Brain pericyte (primary cell): ENCODE results near the gene KRTAP5-8.
"Not testable (repeated sequence)": the region's sequence is repeated elsewhere in the genome, so short reads cannot be mapped to it uniquely, and the experiment has no call there.

ENCODE experiments used
- DNase-seq: peaks from one replicate; pipeline ENCODE4 v3.0.0-alpha.2; 2012; ENCODE audit warnings: low read depth, low spot score

KRTAP5-8 gene

GRCh38 chr11:71537977-71538665 is at the start of gene KRTAP5-8:
TSS of gene KRTAP5-8 (plus strand) at chr11:71538025. CDS start at chr11:71538056, 31 bp downstream.
- not testable (repeated sequence) for DNase-seq

DNA sequence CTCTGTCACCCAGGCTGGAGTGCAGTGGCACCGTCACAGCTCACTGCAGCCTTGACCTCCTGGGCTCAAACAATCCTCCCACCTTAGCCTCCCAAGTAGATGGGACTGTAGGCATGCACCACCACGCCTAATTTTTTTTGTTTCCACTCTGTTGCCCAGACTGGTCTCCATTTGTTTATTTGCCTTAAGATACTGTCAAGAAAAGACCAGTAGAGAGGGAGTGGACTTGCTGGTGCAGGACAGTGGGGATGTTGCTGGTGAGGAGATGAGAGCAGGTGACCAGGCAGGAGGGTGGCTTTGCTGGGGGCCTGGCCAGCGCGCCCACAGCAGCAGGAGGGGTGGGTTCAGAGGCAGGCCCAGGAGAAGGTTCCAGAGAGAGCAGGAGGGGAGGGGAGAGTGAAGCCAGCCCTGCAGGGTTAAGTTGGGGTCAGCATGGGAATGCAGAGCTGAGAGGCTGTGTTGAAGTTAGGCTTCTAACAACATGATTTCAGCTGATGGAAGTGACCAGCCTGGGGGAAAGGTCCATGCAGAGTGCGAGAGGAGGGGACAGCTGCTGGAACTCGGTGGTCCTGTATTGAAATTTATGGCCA is 49.0 kb upstream of the KRTAP5-8 start:
- no peak for DNase-seq

DNA sequence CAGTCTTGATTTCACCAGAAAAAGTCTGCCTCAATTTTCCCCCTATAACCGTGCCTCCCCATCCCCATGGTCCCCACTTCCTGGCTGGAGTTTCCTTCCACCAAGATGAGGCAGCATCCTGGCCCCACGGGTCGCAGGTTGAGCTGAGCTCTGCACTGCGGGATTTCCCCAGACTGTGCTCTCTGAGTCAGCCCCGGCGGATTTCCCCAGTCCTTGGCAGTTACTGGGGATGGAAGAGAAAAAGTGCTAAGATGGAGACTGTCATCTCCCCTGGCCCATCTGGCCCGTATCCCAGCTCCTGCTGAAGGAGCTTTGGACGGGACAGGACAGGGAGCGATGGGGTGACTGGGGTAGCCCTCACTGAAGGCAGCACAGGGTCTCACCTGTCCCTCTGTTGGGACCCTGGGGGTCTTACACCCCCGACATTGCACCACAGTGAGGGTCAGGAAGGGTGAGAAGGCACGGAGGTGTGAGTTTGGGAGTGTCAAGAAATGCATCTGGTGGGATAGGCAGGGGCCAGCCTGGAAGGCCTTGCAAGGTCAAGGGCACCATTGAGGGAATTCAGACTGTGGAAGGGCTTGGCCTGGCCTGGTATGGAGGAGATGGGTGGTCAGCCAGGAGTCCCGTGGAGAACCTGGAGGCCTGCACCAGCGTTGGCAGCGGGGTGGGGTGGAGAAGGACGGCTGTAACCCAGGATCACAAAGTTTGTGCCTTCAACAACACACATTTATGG is 48.3 kb upstream of the KRTAP5-8 start:
- no peak for DNase-seq

GRCh38 chr11:71490044-71490730 is 47.6 kb upstream of the KRTAP5-8 start:
- DNase-seq: no peak

- no peak for DNase-seq
These were observed 47.0 kb upstream of the KRTAP5-8 start for GRCh38 chr11:71490731-71491390.

DNA sequence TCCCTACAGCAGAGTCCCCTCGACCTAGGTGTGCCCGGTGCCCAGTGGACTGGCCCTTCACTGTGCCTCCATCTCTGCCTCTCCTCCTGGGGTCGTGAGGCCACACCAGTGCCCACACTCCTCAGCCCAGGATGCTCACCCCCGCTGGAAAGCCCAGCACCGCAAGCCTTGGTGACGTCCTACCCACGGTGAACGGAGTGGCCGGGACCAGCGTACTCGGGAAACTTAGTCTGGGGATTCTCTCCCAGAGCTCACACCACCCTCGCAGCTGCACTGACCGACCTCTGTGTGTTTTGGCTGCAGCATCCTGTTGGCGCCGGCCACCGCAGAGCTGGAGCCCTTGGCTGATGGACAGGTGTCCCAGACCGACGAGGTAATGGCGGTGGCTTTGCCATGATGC is 46.3 kb upstream of the KRTAP5-8 start:
- DNase-seq: no peak

DNA sequence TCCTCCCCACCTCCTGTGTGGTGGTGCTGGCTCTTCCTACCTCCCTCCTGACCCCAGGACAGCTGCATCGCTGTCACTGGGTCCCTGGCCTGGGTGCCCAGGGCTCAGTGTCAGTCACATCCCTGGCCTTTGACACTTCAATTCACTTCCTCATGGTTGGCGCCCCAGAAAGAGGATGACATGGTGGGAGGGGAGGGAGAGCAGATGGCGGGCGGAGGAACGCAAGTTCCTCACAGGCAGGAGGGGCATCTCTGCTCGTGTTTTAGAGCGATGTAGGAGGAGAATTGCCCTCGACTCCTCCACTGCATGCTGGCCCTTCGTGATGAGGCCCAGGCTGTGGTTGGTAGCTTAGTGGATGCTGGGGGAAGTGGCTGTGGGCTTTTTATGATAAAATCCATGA is 45.9 kb upstream of the KRTAP5-8 start:
- no peak for DNase-seq

DNA sequence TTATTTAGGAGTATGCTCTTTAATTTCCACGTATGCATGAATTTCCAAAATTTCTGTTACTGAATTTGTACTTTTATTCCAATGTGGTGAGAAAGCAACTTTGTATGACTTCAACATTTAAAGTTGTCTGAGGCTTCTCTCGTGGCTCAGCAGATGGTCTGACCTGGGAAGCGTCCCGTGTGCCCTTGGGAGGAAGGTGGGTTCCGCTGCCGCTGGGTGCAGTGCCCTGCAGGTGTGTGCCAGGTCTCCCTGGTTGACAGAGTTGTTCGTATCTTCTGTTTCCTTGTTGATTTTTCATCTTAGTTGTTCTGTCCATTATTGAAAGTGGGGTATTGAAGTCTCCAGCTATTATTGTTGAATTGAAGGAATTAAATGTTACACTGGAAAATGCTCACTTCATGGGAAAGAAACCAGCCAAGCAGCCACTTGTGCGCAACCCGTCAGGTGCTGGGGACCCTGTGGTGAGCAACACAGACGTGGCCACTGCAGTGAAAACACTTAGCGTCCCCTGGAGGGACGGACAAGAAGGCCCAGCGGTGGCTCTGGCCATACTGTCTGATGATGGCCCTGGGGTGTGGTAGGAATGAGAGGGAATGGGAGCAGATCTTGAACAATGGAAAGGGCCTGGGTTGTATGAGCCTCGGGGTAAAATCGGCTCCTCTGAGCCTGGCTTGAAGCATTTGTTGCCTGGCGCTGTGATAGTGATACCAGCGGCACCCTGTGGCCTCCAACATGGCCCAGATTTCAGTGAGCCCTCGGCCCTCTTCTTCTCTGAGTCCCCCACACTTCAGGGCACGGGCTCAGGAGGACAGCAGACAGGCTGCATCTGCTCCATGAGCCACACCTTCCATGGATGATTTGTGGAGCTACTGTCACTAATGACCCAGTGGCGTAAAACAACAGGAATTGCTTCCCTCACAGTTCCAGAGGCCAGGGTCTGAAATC is 42.3 kb upstream of the KRTAP5-8 start:
- DNase-seq: no peak

DNA sequence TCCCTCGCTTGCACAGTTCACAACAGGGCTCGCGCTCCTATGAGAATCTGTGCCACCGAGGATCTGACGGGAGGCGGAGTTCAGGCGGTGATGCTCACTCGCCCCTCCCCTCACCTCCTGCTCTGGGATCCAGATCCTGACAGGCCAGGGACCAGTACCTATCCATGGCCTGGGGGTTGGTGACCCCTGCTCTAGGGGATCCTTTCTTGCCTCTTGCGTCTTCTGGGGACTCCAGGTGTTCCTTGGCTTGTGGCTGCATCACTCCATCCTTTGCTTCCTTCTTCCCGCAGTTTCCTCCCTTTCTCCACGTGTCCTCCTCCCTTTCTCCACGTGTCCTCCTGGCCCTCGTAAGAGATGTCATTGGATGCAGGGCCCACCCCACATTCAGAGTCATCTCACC is 41.4 kb upstream of the KRTAP5-8 start:
- DNase-seq: no peak

DNA sequence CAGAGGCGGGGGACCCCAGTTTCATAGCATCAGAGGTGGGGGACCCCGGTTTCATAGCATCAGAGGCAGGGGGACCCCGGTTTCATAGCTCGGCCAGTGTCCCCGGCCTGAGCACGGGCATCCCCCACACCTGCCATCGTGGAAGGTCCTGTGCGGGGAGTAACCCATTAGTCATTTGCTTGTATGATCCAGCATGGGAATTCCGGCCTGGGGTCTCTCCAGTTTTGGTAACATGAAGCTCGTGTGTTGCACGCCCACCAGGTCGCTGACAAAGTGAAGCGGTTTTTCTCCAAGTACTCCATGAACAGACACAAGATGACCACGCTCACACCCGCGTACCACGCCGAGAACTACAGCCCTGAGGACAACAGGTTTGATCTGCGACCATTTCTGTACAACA is 39.7 kb upstream of the KRTAP5-8 start:
- no peak for DNase-seq

DNA sequence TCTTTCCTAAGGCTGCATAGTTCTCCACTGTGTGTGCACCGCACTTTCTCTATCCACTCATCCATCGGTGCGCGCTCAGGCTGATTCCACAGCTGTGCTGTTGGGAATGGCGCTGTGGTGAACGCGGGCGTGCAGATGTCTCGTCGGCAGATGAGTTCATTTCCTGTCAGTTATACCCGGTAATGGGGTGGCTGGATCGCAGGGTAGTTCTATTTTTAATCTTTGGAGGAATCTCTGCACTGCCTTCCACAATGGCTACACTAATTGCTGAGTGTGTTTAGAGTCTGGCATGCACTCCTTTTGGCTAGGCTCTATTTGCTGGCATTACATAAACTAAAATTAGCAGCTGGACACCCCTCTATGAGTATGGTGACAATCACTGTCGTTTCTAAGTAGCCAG is 38.7 kb upstream of the KRTAP5-8 start:
- DNase-seq: no peak

DNA sequence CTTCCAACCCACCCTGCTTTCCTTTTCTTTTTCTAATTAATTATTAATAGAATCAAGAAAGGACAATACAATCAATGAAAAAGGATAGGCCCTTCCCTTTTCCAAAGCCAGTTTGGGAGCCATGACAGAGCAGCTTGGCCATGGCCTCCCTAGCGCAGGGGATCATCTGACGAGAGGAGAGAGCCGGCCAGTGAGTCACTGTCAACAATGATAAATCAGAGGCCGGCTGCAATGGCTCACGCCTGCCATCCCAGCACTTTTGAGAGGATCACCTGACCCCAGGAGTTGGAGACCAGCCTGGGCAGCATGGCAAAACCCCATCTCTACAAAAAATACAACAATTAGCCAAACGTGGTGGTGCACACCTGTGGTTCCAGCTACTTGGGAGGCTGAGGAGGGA is 38.3 kb upstream of the KRTAP5-8 start:
- DNase-seq: no peak

DNA sequence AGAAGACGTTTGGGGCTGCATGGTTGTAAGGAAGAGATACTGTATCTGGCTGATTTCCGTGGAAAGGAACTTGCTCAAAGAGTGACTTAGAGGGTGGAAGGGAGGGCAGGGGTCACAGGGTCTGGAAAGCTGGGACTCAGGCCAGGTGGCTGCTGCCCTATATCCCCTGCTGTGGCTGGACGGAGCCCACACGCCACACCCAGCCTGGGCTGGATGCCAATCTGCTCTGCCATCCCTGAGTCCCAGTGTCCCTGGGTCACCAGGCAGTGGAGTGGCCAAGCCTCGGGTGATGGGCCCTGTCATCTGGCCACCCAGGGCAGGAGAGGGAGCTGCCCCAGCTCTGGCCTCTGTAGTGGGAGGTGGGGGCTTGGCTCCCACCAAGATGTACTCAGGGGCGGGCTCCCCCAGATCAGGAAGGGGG is 37.2 kb upstream of the KRTAP5-8 start:
- DNase-seq: no peak

- DNase-seq: no peak
These were observed 36.5 kb upstream of the KRTAP5-8 start for GRCh38 chr11:71501071-71501985.

DNA sequence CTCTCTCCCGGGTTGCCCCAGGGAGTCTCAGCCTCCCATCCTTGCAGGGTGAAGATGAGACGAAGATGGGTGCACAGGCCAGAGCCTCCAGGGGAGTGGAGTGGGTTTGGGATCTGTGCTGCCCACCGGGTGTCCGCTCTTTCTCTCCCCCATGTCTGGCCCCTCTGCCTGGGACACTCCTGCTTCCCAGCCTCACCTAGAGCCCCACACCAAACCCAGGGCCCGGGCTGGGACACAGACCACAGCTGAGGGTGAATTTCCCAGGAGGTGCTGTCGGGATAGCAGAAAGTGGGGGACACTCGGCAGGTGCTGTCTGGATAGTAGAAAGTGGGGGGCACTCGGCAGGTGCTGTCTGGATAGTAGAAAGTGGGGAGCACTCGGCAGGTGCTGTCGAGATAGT is 35.8 kb upstream of the KRTAP5-8 start:
- DNase-seq: no peak

DNA sequence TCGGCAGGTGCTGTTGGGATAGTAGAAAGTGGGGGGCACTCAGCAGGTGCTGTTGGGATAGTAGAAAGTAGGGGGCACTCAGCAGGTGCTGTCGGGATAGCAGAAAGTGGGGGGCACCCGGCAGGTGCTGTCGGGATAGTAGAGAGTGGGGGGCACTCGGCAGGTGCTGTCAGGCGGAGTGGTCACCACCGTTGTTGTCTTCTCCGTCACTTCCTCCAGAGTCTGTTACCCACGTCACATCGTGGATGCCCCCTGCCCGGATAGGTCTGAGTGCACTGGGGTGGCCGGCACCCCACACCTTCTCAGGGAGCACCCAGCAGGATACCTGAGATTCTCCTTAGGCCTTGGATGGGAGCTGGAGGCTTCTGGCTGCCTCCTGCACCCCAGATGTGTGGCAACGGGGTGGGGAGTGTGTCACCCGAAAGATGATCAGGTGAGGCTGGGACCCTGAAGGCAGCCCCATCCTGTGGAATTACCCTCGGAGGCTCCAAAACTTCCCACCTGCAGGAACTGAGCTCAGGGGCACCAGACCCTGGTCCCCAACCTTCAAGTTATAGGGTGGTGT is 34.9 kb upstream of the KRTAP5-8 start:
- no peak for DNase-seq

DNA sequence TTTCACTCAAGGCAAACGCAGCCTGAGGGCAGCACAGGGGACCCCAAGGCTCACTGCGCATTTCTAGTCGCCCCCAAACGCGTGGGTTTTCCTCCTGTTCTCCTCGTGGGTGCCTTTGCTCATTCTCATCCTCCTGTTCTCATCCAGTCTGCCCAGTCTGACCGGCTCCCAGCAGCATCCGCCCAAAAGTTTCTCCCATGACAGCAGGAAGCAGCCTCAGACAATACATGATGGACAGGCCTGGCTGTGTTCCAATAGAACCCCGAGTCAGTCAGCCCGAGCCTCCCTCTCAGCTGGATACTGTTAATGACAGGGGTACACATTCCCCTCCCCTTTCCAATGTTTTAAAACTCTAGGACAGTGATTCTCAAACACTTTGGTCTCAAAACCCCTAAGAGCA is 33.3 kb upstream of the KRTAP5-8 start:
- no peak for DNase-seq

GRCh38 chr11:71505001-71505400 is 32.8 kb upstream of the KRTAP5-8 start:
- DNase-seq: no peak

- no peak for DNase-seq
These were observed 32.0 kb upstream of the KRTAP5-8 start for GRCh38 chr11:71505781-71506180.
